Middle frontal gyrus (tissue), 1 donor: Measurements from ENCODE around the gene CLC.
"Not testable (repeated sequence)": the region's sequence is repeated elsewhere in the genome, so short reads cannot be mapped to it uniquely, and the experiment has no call there.

Experiments
- DNase-seq: peaks from one replicate; pipeline ENCODE4 v3.0.0-alpha.2; 2015; ENCODE audit warnings: low spot score; ENCODE audit errors: extremely low spot score

CLC gene

DNA sequence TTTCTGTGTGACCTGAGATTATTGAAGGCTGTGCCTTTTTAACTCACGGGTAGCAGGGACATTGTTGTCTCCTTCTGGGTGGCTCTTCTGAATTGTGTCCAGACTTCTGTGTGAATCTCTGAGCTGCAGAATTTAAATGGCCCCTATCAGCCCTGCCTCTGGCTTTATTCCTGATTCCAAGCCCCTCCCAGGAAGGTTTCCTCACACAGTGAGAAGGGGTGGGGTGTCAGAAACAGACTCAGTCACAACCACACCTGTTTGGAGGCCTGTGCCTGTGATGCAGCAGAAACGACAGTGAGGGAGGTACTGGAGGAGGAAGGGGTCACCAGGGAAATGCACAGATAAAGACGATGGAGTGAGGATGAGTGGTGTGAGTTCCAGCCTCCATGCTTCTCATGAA is at the start of gene CLC:
CLC (minus strand) TSS at position 139 of the 400 bp plus-strand sequence; CDS start at position 62, 77 bp downstream.
- no peak for DNase-seq

DNA sequence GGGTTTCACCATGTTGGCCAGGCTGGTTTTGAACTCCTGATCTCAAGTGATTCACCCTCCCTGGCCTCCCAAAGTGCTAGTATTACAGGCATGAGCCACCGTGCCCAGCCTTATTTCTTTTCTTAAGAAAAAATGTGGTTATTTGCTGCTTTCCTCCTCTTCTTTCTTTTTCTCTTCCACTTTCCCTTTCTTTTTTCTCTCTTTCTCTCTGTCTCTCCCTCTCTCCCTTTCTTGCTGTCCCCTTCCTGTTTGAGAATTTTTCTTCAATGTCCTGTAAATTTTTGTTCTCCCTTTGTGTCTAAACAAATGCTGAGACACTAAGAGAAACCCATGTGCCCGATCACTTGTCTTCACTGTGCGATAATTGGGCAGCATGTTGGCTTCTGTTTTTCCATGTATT is 43.1 kb upstream of the CLC start:
- no peak for DNase-seq

DNA sequence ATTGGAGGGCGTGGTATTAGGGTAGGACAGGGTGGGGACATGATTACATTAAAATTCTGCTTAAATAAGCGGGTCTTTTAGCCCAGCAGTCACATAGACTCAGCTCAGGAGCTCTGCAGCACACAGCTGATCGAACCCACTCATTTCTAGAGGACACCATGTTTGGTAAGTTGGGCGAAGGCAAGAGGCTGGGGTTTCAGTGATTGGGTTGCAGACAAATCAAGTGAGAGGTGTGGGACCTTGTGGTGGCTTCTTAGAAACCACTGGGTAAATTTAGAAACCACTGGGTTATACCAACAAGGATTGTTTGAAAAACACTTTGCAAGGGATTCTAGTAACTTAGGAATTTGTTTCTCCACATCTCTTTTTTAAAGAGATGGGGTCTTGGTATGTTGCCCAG is 40.9 kb upstream of the CLC start, which contains the start of gene LEUTX:
LEUTX (plus strand) TSS at position 92 of the 400 bp plus-strand sequence; CDS start at position 159, 67 bp downstream.
- no peak for DNase-seq

DNA sequence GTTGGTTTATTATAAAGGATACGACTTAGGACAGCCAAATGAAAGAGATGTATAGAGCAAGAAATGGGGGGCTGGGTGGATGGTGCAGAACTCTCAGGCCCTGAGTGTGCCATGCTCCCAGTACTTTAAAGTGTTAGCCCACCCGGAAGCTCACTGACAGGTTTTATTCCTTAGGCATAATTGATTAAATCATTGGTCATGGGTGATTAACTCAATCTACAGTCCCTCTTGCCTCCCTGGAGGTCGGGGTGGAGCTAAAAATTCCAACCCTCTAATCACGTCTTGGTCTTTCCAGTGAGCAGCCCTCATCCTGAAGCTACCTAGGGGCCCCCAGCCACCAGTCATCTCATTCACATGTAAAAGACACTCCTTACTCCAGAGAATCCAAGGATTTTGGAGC is 31.0 kb upstream of the CLC start:
- DNase-seq: no peak

DNA sequence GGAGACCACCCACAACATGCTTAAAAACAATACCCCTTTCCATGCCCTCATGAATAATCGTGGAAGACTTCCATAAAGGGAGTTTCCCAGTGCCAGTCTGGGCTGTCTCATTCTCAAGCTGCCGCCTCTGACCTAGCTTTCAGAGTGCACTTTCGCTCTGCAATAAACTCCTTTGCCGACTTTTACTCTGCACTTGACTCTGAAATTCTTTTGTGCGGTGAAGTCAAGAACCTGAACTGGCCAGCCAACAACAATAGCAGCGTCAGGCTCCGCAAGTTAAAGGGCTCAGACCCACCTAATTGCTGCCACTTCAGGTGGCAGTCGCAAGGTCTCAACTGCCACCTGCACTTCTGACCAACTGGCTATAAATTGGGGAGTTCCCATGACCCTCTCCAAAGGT is 30.5 kb upstream of the CLC start:
- DNase-seq: no peak

DNA sequence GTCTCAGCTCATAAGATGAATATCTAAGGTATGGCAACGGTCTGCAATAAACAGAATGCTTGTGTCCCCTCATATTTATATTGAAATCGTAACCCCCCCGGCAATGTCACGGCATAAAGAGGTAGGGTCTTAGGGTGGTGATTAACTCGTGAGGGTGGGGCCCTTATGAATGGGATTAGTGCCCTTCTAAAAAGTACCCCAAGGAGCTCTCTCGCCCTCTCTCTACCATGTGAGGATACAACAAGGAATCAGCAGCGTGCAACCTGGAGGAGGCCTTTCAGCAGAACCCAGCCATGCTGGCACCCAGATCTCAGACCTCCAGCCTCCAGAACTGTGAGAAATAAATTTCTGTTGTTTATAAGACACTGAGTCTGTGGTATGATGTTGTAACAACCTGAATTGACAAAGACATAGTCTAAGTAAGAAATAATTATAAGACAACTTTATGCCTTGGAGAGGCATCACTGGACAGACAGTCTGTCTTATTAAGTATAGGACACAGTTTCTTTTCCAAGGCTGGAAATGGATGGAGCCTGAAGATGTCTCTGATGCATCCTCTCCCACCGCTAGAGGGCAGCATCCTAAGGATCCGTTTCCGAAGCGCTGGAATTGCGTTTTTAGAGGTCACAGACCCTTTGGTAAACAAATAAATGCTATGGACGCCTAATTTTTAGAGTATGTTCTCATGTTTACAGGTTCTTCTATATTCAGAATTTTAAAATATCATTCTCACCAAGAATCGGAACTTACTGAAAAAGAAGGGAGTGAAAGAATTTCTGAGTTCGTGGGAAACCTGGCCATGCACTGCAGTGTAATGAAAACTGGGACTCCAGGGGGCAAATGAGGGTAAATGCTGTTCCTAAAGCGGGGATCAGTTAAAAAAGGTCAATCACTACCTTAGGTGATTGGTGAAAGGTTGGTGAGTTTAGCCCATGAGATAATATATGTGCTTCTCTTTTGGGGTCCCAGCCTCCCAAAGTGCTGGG is 27.6 kb upstream of the CLC start:
- DNase-seq: no peak

DNA sequence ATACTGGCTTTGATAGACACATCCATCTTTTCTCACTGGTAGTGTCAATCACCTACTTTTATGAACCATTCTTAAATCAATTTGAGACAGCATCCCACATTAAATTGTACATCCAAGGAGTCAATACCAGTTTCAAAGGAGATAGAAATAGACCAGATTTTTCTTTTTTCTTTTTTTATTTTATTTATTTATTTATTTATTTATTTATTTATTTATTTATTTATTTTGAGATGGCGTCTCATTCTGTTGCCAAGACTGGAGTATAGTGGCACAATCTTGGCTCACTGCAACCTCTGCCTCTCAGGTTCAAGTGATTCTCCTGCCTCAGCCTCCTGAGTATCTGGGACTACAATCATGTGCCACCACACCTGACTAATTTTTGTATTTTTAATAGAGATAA is 24.0 kb upstream of the CLC start:
- DNase-seq: not testable (repeated sequence)

DNA sequence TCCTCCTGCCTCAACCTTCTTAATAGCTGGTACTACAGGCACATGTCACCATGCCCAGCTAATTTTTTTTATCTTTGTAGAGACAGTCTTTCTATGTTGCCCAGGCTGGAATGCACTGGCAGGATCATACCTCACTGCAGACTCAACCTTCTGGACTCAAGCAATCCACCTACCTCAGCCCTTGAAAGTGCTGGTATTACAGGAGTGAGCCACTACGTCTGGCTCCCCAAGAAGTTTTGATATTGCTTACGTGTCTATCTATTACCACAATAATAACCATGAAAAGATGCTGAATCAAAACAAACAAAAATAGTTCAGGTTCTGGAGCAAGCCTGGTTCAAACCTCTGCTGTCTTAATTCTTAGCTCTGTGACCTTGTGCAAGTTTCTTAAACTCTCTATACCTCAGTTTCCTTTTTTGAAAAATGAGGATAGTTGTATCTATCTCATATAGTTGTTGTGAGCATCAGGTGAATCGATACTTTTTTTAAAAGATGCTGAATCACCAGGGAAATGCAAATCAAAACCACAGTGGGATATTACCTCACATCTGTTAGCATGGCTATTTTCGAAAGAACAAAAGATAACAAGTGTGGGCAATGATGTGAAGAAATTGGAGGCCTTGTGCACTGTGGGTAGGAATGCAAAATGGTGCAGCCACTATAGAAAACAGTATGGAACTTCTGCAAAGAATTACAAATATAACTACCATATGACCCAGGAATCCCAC is 21.8 kb upstream of the CLC start:
- no peak for DNase-seq

DNA sequence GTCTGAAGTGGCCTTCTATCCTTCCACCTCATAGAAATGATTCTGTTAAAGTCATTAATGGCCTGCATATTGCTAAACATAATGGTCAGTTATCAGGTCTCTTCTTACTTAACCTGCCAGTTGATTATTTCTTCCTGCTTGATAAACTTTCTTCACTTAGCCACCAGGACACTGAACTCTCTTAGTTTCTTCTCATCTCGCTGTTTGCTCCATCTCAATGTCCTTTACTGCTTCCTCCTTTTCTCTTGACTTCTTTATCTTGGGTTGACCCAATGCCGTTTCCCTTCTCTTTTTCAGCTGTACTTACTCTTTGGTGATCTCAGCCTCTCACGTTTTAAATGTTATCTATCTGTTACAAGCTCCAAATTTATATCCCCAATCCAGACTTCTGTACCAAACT is 17.1 kb upstream of the CLC start:
- no peak for DNase-seq

DNA sequence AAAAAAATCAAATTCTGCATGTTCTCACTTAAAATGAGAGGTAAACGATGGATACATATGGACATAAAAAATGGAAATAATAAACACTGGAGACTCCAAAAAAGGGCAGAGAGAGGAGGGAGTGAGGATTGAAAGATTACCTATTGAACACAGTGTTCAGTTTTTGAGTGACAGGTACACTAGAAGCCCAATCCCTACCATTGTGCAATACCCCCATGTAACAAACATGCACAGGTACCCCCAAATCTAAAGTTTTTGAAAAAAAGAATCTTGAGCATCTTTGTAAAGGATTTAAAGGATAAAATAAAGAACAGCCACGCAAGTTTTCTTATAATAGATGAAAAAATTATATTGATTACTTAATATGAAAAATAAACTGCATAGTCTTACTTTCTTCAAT is 16.7 kb upstream of the CLC start:
- no peak for DNase-seq

DNA sequence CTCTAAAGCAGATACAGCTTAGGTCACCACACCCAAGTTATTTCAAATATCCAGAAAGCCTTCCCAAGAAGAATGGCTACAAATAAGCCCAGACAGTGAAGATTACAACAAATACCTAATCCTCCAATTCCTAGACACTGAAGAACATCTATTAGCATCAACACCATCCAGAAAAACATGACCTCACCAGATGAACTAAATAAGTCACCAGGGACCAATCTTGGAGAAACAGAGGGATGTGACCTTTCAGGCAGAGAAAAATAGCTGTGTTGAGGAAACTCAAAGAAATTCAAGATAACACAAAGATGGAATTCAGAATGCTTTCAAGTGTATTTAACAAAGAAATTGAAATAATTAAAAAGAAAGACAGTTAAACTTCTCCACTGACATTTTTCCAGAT is 15.0 kb upstream of the CLC start:
- no peak for DNase-seq

DNA sequence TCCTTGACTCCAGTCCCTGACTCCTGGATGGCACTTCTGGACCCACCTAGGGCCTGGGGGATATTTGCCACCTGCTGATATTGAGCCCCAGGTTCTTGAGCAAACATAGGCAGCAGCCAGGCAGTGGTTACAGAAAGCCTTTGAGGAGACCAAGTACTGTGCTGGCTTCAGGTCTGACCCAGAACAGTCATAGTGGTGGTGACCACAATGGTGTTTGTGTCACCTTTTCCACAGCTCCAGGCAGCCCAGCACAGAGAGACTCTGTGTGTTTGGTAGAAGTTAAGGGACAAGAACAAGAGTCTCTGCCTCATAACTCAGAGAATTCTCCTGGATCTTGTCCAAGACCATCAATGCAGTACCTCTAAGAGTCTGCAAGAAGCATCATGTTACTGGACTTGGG is 14.6 kb upstream of the CLC start:
- no peak for DNase-seq

DNA sequence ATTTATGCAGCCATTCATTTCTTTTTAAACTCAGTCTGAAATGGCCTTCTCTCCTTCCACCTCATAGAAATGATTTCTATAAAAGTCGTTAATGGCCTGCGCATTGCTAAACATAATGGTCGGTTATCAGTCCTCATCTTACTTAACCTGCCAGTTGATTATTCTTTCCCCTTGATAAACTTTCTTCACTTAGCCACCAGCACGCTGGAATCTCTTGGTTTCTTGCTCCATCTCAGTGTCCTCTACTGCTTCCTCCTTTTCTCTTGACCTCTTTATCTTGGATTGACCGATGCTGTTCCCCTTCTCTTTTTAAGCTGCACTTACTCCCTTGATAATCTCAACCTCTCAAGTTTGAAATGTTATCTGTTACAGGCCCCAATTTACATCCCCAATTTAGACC is 12.2 kb upstream of the CLC start:
- no peak for DNase-seq

DNA sequence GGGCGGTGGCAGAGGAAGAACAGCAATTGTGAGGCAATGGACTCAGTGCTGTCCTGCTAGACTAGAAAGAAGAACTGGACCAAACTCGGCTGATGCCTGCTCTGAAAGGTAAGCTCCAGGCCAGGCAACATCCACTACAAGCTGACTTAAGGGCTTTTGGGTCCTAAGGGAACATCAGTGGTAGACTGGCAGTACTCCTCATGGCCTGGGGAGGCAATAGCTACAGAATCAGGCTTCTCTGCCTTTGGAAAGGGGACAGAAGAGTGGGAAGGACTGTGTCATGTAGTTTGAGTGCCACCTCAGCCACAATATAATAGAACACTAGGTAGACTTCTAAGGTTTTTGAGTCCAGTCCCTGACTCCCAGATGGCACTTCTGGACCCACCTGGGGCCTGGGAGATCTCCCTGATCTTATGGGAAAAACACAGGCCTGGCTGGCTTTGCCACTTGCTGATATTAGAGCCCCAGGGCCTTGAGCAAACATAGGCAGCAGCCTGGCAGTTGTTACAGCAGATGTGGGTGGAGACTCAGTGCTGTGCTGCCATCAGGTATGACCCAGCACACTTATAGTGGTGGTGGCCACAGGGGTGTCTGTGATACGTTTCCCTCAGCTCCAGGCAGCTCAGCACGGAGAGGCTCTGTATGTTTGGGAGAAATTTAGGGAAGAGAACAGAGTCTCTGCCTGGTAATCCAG is 9.2 kb upstream of the CLC start:
- no peak for DNase-seq

DNA sequence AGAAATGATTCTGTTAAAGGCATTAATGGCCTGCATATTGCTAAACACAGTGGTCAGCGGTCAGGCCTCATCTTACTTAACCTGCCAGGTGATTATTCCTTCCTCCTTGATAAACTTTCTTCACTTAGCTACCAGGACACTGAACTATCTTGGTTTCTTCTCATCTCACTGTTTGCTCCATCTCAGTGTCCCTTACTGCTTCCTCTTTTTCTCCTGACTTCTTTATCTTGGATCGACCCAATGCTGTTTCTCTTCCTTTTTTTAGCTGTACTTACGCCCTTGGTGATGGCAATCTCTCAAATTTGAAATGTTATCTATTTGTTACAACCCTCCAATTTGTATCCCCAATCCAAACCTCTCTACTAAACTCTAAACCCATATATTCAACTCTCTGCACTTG is 7.8 kb upstream of the CLC start:
- DNase-seq: no peak

DNA sequence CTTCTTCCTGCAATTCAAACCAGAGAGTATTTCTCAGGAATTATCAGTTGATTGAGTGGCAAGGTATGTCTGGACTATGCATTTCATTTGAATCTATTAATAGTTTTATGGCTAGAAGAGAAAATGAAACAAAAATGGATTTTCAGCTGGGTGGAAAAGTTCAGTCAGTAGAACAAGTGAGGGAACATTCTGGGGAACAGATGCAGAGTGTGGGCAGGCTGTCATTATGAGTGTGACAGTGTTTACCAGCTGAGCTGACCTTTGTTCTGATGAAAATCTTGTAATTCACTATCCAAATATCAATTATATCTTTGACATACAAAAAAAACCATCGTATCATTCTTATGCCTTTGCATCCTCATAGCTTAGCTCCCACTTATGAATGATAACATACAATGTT is 2.6 kb upstream of the CLC start:
- DNase-seq: no peak

DNA sequence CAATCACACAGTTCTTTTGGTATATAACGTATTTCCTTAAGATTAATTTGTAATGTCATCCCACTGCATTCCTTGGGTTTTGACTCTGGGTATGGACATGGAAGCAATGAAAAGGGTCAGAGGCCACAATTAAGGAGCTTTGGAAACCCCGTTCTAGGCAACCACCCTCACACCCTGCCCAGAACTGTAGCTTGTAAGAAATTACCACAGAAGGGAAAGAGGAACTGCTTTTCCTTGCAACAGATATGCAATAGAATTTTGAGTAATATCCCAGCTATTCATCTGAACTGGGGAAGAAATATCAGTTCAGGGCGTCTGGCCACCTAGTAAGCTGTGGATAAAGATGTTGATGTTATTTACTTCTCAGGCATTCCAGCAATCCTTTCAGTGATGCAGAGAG is 985 bp upstream of the CLC start:
- no peak for DNase-seq

DNA sequence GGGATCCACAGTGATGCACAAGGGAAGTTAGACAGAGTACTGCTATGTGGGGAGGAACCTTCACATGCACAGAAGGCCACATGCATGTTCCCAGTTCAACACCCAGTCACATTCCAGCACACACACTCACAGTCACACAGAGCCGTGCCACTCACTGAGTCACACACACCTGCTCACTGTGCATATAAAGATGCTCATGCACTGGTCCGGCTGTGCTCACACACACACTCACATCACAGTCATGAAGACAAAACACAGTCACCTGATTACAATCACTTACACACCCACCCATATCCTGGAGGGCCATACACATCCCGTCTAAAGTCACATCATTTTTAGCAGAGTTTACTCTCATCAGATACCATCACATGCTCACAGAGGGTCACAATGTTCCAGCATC is 478 bp downstream of the CLC start:
- no peak for DNase-seq

DNA sequence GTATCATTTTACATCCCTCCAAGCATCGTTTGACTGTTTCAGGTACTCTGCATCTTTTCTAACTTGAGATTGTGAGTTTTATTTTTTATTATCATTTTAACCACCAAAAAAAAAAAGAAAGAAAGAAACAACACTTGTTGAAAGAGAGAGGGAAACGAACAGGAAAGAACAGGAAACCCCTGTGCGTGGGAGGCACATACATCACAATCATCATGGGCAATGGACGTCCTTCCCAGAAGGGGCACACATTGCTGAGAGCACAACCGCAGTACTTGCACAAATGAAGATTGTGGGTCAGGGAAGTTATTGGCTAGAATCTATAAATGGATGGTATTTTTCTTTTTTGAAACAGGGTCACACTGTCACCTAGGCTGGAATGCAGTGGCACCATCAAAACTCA is 1.7 kb downstream of the CLC start:
- DNase-seq: no peak

DNA sequence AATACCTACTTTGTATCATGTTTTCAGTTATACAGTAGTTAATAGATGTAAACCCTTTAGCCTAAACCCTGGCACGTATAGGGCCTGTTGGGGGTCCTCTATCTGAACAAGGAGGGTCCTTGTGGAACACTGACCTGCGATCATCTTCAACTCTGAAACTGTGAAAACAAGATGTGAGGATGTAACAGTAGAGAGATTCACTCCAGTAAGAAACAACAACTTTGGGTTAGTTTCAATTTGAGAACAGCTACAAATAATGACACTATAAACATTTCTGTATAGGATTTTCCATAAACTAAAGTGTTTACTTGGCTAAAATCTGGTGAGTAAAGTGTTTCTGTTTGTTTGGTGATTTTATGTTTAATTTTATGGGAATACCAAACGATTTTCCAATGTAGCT is 2.1 kb downstream of the CLC start:
- no peak for DNase-seq

DNA sequence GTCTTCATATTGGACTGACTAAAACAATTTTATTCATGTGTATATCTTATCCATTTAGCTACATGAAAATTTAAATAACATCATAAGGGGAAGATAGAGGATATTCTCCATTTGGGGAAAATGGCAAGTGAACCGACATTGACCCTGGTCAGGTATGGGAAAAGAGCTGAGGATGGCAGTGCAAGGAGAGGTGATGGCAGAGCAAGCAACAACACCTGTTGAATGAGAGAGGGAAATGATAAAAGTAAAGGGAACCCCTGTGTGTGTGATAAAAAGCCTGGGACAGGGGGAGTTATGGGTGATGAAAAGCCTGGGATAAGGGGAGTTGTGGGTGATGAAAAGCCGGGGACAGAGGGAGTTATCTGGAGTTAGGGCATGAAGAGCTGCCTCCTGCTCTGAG is 4.0 kb downstream of the CLC start:
- no peak for DNase-seq

DNA sequence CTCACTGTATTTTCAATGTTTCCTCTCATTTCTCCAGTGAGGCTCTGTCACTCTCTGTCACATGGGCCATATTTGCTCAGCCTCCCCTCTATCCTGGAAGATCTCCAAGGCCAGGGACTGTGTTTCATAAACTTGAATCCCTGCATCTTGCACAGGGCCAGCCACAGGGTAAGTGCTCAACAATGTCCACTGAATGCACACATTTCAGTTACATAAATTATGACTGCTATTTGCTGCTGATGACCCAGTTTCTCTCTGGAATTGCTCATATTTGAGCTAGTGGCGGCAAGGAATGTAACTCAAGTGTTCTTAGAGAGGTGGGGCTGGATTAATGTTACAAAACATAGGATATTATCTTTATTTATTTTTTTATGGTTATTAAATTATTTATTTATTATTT is 6.1 kb downstream of the CLC start:
- DNase-seq: no peak
